Rectal smooth muscle tissue (tissue), 1 donor: ENCODE measurements around the gene FOXN3.
"Not testable (repeated sequence)": the region's sequence is repeated elsewhere in the genome, so short reads cannot be mapped to it uniquely, and the experiment has no call there.

Experiments
- H3K27ac ChIP-seq: one replicate; pipeline ENCODE4 v1.7.0; 2013; ENCODE audit warnings: low read depth, low read length, inconsistent platforms
- H3K27me3 ChIP-seq: one replicate; pipeline ENCODE4 v1.7.0; 2013; ENCODE audit warnings: low read length; ENCODE audit not compliant: control insufficient read depth, insufficient read depth
- H3K36me3 ChIP-seq: one replicate; pipeline ENCODE4 v1.7.0; 2013; ENCODE audit warnings: low read length; ENCODE audit not compliant: control insufficient read depth, insufficient read depth
- H3K4me1 ChIP-seq: one replicate; pipeline ENCODE4 v1.7.0; 2013; ENCODE audit warnings: low read length; ENCODE audit not compliant: control insufficient read depth, insufficient read depth
- H3K4me3 ChIP-seq: one replicate; pipeline ENCODE4 v1.7.0; 2013; ENCODE audit warnings: low read length
- H3K9ac ChIP-seq: one replicate; pipeline ENCODE4 v1.7.0; 2013; ENCODE audit warnings: low read length

FOXN3 gene

DNA sequence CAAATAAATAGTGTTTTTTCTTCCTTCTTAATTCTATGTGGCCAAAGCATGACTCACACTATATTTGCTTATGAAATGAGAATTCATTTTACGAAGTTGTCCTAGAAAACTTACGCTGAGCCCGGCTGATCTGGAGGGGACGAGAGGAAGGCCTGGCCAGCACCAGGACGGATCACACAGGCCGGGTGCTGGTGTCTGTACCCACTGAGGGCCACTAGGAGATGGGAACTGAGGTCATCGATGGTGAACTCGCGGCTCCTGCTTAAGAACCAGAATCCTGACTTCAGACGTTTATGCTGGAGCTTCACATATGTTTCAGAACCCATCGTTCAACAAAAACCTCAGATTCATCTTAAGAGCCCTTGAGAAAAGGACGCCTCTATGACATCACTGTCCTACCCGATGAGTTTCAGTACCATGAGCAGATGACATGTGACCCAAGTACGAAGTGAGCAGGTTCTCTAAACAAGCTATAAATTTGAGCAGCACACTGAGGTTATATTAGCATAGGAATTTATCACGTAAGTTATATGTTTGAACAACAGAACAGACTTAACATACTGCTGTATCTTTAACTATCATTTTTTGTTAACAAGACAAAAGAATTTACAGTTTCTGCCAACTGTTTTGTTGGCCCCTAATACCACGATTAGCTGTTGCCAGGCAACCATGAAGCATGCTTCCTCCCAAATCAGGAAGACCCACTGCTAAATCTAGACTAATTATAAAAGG, 111.9 kb downstream of the FOXN3 start:
- peak overlapping the region; percentile 81 for H3K27ac ChIP-seq
- no peaks in the 10 kb centered on the region for H3K27me3 ChIP-seq
- peak overlapping the region; percentile 10 for H3K4me3 ChIP-seq
- no peaks in the 10 kb centered on the region for H3K36me3 ChIP-seq
- H3K9ac ChIP-seq: no peak overlapping the region
- peaks cover 32% of the 10 kb centered on the region for H3K4me1 ChIP-seq

DNA sequence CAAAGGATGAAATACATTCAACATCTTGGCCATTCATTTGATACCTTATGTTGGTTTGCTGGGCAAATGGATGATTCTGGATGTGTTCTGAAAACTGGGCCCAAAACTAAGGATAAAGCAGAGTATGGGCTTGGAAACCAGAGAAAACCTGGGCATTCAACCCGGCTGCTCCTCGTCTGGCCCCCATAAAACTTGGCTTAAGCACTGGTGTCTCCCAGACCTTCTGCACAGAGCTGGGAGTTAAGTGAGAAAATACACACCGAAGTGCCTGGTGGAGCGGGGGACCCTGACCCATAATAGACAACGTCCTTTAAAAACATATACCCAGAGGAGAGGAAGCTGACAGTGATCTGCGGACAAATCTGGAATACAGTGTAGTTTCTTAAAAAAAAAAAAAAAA, 112.5 kb downstream of the FOXN3 start:
- Histone ChIP-seq H3K4me1 (peaks cover 32% of the 10 kb centered on the region), H3K27me3 (no peaks in the 10 kb centered on the region), H3K4me3 (no peak overlapping the region), H3K9ac (no peak overlapping the region), H3K27ac (peak overlapping the region; percentile 81), H3K36me3 (no peaks in the 10 kb centered on the region)

- H3K27ac ChIP-seq: peak overlapping the region; percentile 81
- peak overlapping the region; percentile 25 for H3K9ac ChIP-seq
- H3K4me1 ChIP-seq: peaks cover 32% of the 10 kb centered on the region
- peak overlapping the region; percentile 44 for H3K4me3 ChIP-seq
- no peaks in the 10 kb centered on the region for H3K36me3 ChIP-seq
- H3K27me3 ChIP-seq: no peaks in the 10 kb centered on the region
Observed at GRCh38 chr14:89303456-89304435, 113.3 kb downstream of the FOXN3 start.

DNA sequence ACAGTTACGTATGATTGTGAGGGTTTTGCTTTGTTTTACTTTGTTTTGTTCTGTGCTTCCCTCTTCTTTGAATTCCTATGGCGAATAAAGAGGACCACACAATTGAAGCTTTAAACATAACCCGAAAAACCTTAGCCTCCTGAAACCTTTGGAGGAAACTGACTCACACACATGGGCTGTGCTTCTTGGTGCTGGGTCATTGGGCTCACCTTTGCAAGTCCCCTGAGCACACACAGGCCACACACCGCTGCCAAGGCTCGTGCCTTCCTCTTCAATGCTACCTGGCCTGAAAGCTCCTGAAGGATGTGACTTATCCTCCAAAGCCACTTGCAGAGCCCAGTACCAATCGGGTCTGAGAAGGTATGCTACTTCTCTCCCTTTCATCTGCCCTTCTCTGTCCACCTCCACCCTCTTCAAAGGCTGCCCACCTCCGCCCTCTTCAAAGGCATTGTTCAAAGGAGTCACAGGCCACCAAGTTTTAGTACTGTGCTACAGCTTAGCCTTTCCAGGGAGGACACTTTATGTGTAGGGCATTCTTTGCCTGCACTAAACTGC, 114.6 kb downstream of the FOXN3 start:
- Histone ChIP-seq H3K36me3 (no peaks in the 10 kb centered on the region), H3K4me1 (peaks cover 32% of the 10 kb centered on the region), H3K27me3 (no peaks in the 10 kb centered on the region), H3K9ac (no peak overlapping the region), H3K27ac (peak overlapping the region; percentile 81), H3K4me3 (no peak overlapping the region)

- peaks cover 17% of the 10 kb centered on the region for H3K4me1 ChIP-seq
- H3K27me3 ChIP-seq: no peaks in the 10 kb centered on the region
- H3K27ac ChIP-seq: no peak overlapping the region
- no peak overlapping the region for H3K4me3 ChIP-seq
- no peaks in the 10 kb centered on the region for H3K36me3 ChIP-seq
- H3K9ac ChIP-seq: no peak overlapping the region
Observed at GRCh38 chr14:89299587-89299986, 117.4 kb downstream of the FOXN3 start.

- no peak overlapping the region for H3K4me3 ChIP-seq
- no peaks in the 10 kb centered on the region for H3K27me3 ChIP-seq
- no peaks in the 10 kb centered on the region for H3K36me3 ChIP-seq
- H3K9ac ChIP-seq: no peak overlapping the region
- H3K4me1 ChIP-seq: peaks cover 7% of the 10 kb centered on the region
- no peak overlapping the region for H3K27ac ChIP-seq
Observed at GRCh38 chr14:89298056-89298834, 118.8 kb downstream of the FOXN3 start.

DNA sequence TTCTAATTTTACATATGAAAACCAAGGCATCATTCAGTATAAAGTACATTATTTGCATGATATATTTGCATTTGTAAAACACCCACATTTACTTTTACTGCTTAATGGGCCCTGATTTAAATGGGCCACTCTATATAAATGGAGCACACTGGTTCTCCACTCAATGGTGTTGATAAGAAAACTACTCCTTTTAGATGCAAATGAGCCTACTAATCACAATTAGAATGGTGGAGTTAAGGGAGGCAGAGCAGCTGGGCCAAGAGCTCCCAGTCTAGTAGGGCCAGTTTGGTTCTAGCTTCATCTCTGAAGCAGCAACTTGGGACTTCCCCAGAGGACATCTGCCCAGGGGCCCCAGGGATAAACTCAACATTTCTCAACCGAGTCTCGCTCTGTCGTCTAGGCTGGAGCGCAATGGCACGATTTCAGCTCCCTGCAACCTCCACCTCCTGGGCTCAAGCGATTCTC, 120.7 kb downstream of the FOXN3 start:
- no peaks in the 10 kb centered on the region for H3K27me3 ChIP-seq
- H3K9ac ChIP-seq: no peak overlapping the region
- no peaks in the 10 kb centered on the region for H3K36me3 ChIP-seq
- H3K27ac ChIP-seq: no peak overlapping the region
- H3K4me1 ChIP-seq: no peaks in the 10 kb centered on the region
- H3K4me3 ChIP-seq: no peak overlapping the region

DNA sequence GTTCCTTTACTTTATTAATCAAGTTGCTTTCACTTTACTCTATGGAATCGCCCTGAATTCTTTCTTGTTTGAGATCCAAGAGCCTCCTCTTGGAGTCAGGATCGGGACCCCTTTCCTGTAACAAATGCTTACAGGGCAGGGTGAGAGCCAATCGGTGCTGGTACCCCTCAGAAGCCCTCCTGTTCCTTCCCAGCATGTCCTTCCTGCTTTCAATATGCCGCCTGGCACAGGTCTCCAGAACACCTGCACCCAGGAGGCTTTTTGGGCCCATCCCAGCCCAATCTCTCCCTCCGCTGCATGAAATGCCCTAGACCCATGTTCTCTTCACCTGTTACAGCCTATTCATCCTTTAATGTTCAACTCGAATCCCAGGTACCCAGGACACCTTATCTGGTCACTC, 122.2 kb downstream of the FOXN3 start:
- no peaks in the 10 kb centered on the region for H3K27me3 ChIP-seq
- H3K9ac ChIP-seq: no peak overlapping the region
- no peak overlapping the region for H3K4me3 ChIP-seq
- no peaks in the 10 kb centered on the region for H3K4me1 ChIP-seq
- H3K36me3 ChIP-seq: peaks cover 2% of the 10 kb centered on the region
- H3K27ac ChIP-seq: no peak overlapping the region

- not testable (repeated sequence) for H3K4me3 ChIP-seq, H3K27me3 ChIP-seq, H3K27ac ChIP-seq, H3K4me1 ChIP-seq, H3K9ac ChIP-seq, H3K36me3 ChIP-seq
Observed at GRCh38 chr14:89294469-89294868, 122.6 kb downstream of the FOXN3 start.

- Histone ChIP-seq H3K9ac (no peak overlapping the region), H3K27ac (no peak overlapping the region), H3K36me3 (peaks cover 2% of the 10 kb centered on the region)
Observed at GRCh38 chr14:89294060-89294459, 123.0 kb downstream of the FOXN3 start.

DNA sequence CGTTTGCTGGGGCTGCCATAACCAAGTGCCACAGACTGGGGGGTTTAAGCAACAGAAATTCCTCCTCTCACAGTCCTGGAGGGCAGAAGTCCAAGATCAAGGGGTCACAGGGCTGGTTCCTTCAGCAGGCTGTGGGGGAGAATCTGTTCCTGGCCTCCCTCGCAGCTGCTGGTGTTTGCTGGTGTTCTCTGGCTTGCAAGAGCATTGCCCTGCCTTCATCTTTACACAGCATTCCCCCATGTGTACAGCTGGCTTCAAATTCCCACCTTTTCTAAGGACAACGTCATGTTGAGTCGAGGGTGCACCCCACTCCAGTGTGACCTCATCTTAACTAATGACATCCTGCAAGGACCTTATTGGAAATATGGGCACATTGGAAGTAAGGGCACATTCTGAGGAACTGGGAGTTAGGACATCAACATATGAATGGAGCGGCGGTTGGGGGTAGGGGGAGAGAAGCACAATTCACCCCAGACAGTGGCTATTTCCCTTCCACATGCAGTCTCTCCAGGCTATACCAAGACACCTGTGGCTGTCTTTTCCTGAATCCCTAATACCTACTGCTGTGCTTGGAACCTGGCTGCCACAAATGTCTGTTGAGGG, 123.6 kb downstream of the FOXN3 start:
- Histone ChIP-seq H3K36me3 (peaks cover 2% of the 10 kb centered on the region), H3K4me3 (no peak overlapping the region), H3K27me3 (no peaks in the 10 kb centered on the region), H3K4me1 (no peaks in the 10 kb centered on the region), H3K27ac (no peak overlapping the region), H3K9ac (no peak overlapping the region)

More at GRCh38 chr14:89294060-89294459, 123.0 kb downstream of the FOXN3 start:
- Histone ChIP-seq H3K4me1 (no peaks in the 10 kb centered on the region), H3K27me3 (no peaks in the 10 kb centered on the region), H3K4me3 (no peak overlapping the region)
